ENCODE measurements around the gene PAK5. TPM values are rescaled to one million over a fixed set of nuclear protein-coding genes. Genes with fewer than 3 reads are reported as not detected.
A peak's percentile ranks its signal among the peaks of the same experiment; 100 is the strongest.

Gene PAK5
- total and polyA plus RNA-seq, 2 donors from 2014 or later, result 0.13 to 0.22 TPM

- Histone ChIP-seq H3K9me3 (ENCODE audit: control insufficient read depth in 2 of 3, insufficient read depth in 1 of 3, low read length in 3 of 3) (no peaks in the 10 kb centered on the region), H3K27me3 (ENCODE audit: control insufficient read depth, insufficient read depth, low read length) (peaks cover 25% of the 10 kb centered on the region), H3K9ac (ENCODE audit: low read length in 3 of 3) (no peak overlapping the region), H3K4me3 (ENCODE audit: low read length in 3 of 3) (peak overlapping the region in 2 of 3 donors; percentile 21 to 25), H3K36me3 (ENCODE audit: control insufficient read depth in 2 of 3, insufficient read depth in 3 of 3, low read length in 3 of 3) (no peaks in the 10 kb centered on the region), H3K27ac (ENCODE audit: low read depth in 2 of 2, low read length in 2 of 2) (no peak overlapping the region), H3K4me1 (ENCODE audit: control insufficient read depth in 2 of 3, insufficient read depth in 2 of 3, low read depth in 1 of 3, low read length in 3 of 3) (peaks cover 0 to 6% (median 0%) of the 10 kb centered on the region in 3 donors)
- TF ChIP-seq, protein P1, sequence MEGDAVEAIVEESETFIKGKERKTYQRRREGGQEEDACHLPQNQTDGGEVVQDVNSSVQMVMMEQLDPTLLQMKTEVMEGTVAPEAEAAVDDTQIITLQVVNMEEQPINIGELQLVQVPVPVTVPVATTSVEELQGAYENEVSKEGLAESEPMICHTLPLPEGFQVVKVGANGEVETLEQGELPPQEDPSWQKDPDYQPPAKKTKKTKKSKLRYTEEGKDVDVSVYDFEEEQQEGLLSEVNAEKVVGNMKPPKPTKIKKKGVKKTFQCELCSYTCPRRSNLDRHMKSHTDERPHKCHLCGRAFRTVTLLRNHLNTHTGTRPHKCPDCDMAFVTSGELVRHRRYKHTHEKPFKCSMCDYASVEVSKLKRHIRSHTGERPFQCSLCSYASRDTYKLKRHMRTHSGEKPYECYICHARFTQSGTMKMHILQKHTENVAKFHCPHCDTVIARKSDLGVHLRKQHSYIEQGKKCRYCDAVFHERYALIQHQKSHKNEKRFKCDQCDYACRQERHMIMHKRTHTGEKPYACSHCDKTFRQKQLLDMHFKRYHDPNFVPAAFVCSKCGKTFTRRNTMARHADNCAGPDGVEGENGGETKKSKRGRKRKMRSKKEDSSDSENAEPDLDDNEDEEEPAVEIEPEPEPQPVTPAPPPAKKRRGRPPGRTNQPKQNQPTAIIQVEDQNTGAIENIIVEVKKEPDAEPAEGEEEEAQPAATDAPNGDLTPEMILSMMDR (IDR thresholded peaks at IDR 0.05; ENCODE audit: borderline replicate concordance, extremely low read depth, insufficient read depth), result no peak
- intact Hi-C loops (cut with DNase I), result no loop called here
- FAIRE-seq (no peak), DNase-seq (peak in 4 of 5 donors; percentile 21 to 83 (median 52))
These were observed 322.5 kb downstream of the PAK5 start for GRCh38 chr20:9516234-9516871.

DNA sequence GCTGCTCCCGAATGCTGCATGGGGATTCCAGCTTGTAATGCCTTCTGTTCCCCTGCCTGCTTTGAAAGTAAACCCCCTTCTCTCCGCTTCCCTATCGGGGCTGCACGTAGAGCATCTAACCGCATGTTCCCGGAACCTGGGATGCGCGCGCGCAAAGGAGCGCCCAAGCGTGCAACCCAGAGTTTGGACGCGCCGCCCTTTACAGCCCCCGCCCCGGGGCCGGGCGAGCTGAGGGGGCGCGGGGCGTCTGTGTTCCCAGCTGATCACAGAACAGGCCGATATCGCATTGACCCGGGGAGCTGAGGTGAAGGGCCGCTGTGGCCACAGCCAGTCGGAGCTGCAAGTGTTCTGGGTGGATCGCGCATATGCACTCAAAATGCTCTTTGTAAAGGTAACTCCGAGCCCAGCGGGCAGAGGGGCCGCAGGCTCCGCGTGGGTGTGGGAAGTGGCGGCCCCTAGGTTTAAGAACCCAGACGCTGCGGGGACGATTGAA is 323.1 kb downstream of the PAK5 start:
- FAIRE-seq (no peak), DNase-seq (peak in 4 of 5 donors; percentile 43 to 62 (median 54))
- H3K4me3 ChIP-seq (ENCODE audit: low read length in 3 of 3), result peak overlapping the region in 1 of 3 donors; percentile 25
- no peaks in the 10 kb centered on the region for H3K36me3 ChIP-seq (ENCODE audit: control insufficient read depth in 2 of 3, insufficient read depth in 3 of 3, low read length in 3 of 3)
- intact Hi-C loops (cut with DNase I), result no loop called here
- TF ChIP-seq, protein P1 (IDR thresholded peaks at IDR 0.05; ENCODE audit: borderline replicate concordance, extremely low read depth, insufficient read depth), result no peak
- peaks cover 0 to 6% (median 0%) of the 10 kb centered on the region in 3 donors for H3K4me1 ChIP-seq (ENCODE audit: control insufficient read depth in 2 of 3, insufficient read depth in 2 of 3, low read depth in 1 of 3, low read length in 3 of 3)
- no peak overlapping the region for H3K9ac ChIP-seq (ENCODE audit: low read length in 3 of 3)
- peaks cover 29% of the 10 kb centered on the region for H3K27me3 ChIP-seq (ENCODE audit: control insufficient read depth, insufficient read depth, low read length)
- H3K27ac ChIP-seq (ENCODE audit: low read depth in 2 of 2, low read length in 2 of 2), result no peak overlapping the region
- no peaks in the 10 kb centered on the region for H3K9me3 ChIP-seq (ENCODE audit: control insufficient read depth in 2 of 3, insufficient read depth in 1 of 3, low read length in 3 of 3)

GRCh38 chr20:9515214-9515585 is 323.7 kb downstream of the PAK5 start:
- FAIRE-seq, result no peak
- no peak overlapping the region for H3K27ac ChIP-seq (ENCODE audit: low read depth in 2 of 2, low read length in 2 of 2)
- H3K27me3 ChIP-seq (ENCODE audit: control insufficient read depth, insufficient read depth, low read length), result peaks cover 35% of the 10 kb centered on the region
- DNase-seq, result peak in 3 of 5 donors; percentile 23 to 62 (median 44)
- intact Hi-C loops (cut with DNase I), result no loop called here
- peak overlapping the region in 1 of 3 donors; percentile 18 for H3K4me3 ChIP-seq (ENCODE audit: low read length in 3 of 3)
- TF ChIP-seq, protein P1 (IDR thresholded peaks at IDR 0.05; ENCODE audit: borderline replicate concordance, extremely low read depth, insufficient read depth), result no peak
- peaks cover 0 to 6% (median 0%) of the 10 kb centered on the region in 3 donors for H3K4me1 ChIP-seq (ENCODE audit: control insufficient read depth in 2 of 3, insufficient read depth in 2 of 3, low read depth in 1 of 3, low read length in 3 of 3)
- no peaks in the 10 kb centered on the region for H3K36me3 ChIP-seq (ENCODE audit: control insufficient read depth in 2 of 3, insufficient read depth in 3 of 3, low read length in 3 of 3)
- no peaks in the 10 kb centered on the region for H3K9me3 ChIP-seq (ENCODE audit: control insufficient read depth in 2 of 3, insufficient read depth in 1 of 3, low read length in 3 of 3)
- no peak overlapping the region for H3K9ac ChIP-seq (ENCODE audit: low read length in 3 of 3)

Measured in kidney (tissue), 14 donors.